Mesenchymal stem cell (in vitro differentiated cells and primary cell): Measurements from ENCODE around the gene SETX.

Source experiments
- DNase-seq: peaks from one replicate; pipeline ENCODE4 v3.0.0-alpha.2; 2013
- H2AFZ ChIP-seq: one replicate; pipeline ENCODE4 v1.6.1; 2013; ENCODE audit warnings: low read depth, mild to moderate bottlenecking, control low read depth, inconsistent platforms, low read length, moderate library complexity
- H2AK5ac ChIP-seq: 2 replicates; pipeline ENCODE4 v1.6.1; 2013; ENCODE audit warnings: low read length, moderate library complexity, mild to moderate bottlenecking, inconsistent platforms; ENCODE audit not compliant: severe bottlenecking
- H2BK120ac ChIP-seq: one replicate; pipeline ENCODE4 v1.6.1; 2013; ENCODE audit warnings: low read depth, mild to moderate bottlenecking, inconsistent platforms, low read length, moderate library complexity
- H2BK12ac ChIP-seq, 2 experiments: one replicate each; pipeline ENCODE4 v1.6.1; 2013; ENCODE audit warnings: inconsistent platforms in 2 of 2, low read length in 2 of 2, mild to moderate bottlenecking in 2 of 2, moderate library complexity in 2 of 2, control low read depth in 1 of 2
- H2BK15ac ChIP-seq: one replicate; pipeline ENCODE4 v1.6.1; 2013; ENCODE audit warnings: mild to moderate bottlenecking, low read depth, inconsistent platforms; ENCODE audit not compliant: poor library complexity, severe bottlenecking
- H2BK5ac ChIP-seq: 2 replicates; pipeline ENCODE4 v1.6.1; 2013; ENCODE audit warnings: low read depth, mild to moderate bottlenecking, low read length, control low read depth, inconsistent platforms; ENCODE audit not compliant: poor library complexity, severe bottlenecking
- H3K14ac ChIP-seq, 2 experiments: one replicate each; pipeline ENCODE4 v1.6.1; 2013; ENCODE audit warnings: inconsistent platforms in 2 of 2, low read length in 2 of 2, control low read depth in 1 of 2, mild to moderate bottlenecking in 1 of 2, moderate library complexity in 1 of 2
- H3K18ac ChIP-seq, 2 experiments: one replicate each; pipeline ENCODE4 v1.6.1; 2013; ENCODE audit warnings: inconsistent platforms in 2 of 2, low read length in 2 of 2, control low read depth in 1 of 2, low read depth in 1 of 2, mild to moderate bottlenecking in 1 of 2
- H3K23ac ChIP-seq, 2 experiments: one replicate each; pipeline ENCODE4 v1.6.1; 2013; ENCODE audit warnings: inconsistent platforms in 2 of 2, low read length in 2 of 2, mild to moderate bottlenecking in 2 of 2, moderate library complexity in 2 of 2, control low read depth in 1 of 2
- H3K27ac ChIP-seq: 2 replicates; pipeline ENCODE4 v1.5.1; 2013; ENCODE audit warnings: mild to moderate bottlenecking, moderate library complexity, low read length, control low read depth, inconsistent platforms; ENCODE audit not compliant: poor library complexity, severe bottlenecking
- H3K27me3 ChIP-seq, 2 experiments: 2 replicates each; pipeline versions ENCODE4 v1.6.1 to v1.7.0; 2013; ENCODE audit warnings: low read length in 2 of 2, mild to moderate bottlenecking in 2 of 2, moderate library complexity in 2 of 2, control low read depth in 1 of 2, inconsistent platforms in 1 of 2; ENCODE audit not compliant: control insufficient read depth in 1 of 2, insufficient read depth in 1 of 2
- H3K36me3 ChIP-seq, 2 experiments: 2 replicates each; pipeline versions ENCODE4 v1.6.1 to v1.7.0; 2013; ENCODE audit warnings: low read length in 2 of 2, control low read depth in 1 of 2, inconsistent platforms in 1 of 2, low read depth in 1 of 2, mild to moderate bottlenecking in 1 of 2; ENCODE audit not compliant: insufficient read depth in 2 of 2, control insufficient read depth in 1 of 2
- H3K4ac ChIP-seq, 2 experiments: one replicate each; pipeline ENCODE4 v1.6.1; 2013; ENCODE audit warnings: inconsistent platforms in 2 of 2, low read length in 2 of 2, mild to moderate bottlenecking in 2 of 2, moderate library complexity in 2 of 2, control low read depth in 1 of 2, low read depth in 1 of 2
- H3K4me1 ChIP-seq: 2 replicates; pipeline ENCODE4 v1.6.1; 2013; ENCODE audit warnings: low read depth, low read length, control low read depth; ENCODE audit not compliant: control insufficient read depth, insufficient read depth
- H3K4me2 ChIP-seq: 2 replicates; pipeline ENCODE4 v1.6.1; 2013; ENCODE audit warnings: low read length, mild to moderate bottlenecking, inconsistent platforms; ENCODE audit not compliant: poor library complexity, severe bottlenecking
- H3K4me3 ChIP-seq, 2 experiments: 2 replicates each; pipeline versions ENCODE4 v1.5.1 to v1.7.0; 2013; ENCODE audit warnings: low read length in 2 of 2, mild to moderate bottlenecking in 2 of 2, control low read depth in 1 of 2, low read depth in 1 of 2; ENCODE audit not compliant: insufficient read depth in 1 of 2
- H3K79me1 ChIP-seq: replicated peaks from 2 replicates; pipeline ENCODE4 v1.6.1; 2013; ENCODE audit warnings: mild to moderate bottlenecking, control low read depth, low read length, inconsistent platforms; ENCODE audit not compliant: poor library complexity, severe bottlenecking
- H3K9ac ChIP-seq: 2 replicates; pipeline ENCODE4 v1.7.0; 2013; ENCODE audit warnings: mild to moderate bottlenecking, low read length, moderate library complexity
- H3K9me3 ChIP-seq: 2 replicates; pipeline ENCODE4 v1.7.0; 2013; ENCODE audit warnings: mild to moderate bottlenecking, low read length; ENCODE audit not compliant: control insufficient read depth
- H4K8ac ChIP-seq: one replicate; pipeline ENCODE4 v1.6.1; 2013; ENCODE audit warnings: inconsistent platforms, mild to moderate bottlenecking, low read length, moderate library complexity
- H4K91ac ChIP-seq: one replicate; pipeline ENCODE4 v1.6.1; 2013; ENCODE audit warnings: mild to moderate bottlenecking, low read length, inconsistent platforms
- WGBS: methylation state at CpG from one replicate; pipeline ENCODE4 v1.1.7; 2013; ENCODE audit warnings: mixed read lengths; 5-methylcytosine and 5-hydroxymethylcytosine counted together

Gene SETX

GRCh38 chr9:132241840-132242620, 112.8 kb downstream of the SETX start:
- Histone ChIP-seq H2BK12ac (no peak overlapping the region), H2BK120ac (no peak overlapping the region), H3K27me3 (peaks cover 29 to 88% of the 10 kb centered on the region in 2 experiments), H3K9me3 (no peaks in the 10 kb centered on the region), H3K18ac (peak overlapping the region; percentile 29 to 67), H3K4me1 (peaks cover 53% of the 10 kb centered on the region), H3K79me1 (no peaks in the 10 kb centered on the region), H3K14ac (peak overlapping the region in 1 of 2 experiments; percentile 19), H3K27ac (no peak overlapping the region), H4K8ac (peak overlapping the region; percentile 42), H3K4me2 (peak overlapping the region; percentile 95), H3K4ac (peak overlapping the region in 1 of 2 experiments; percentile 64), H2AK5ac (no peak overlapping the region), H3K23ac (peak overlapping the region in 1 of 2 experiments; percentile 94), H3K4me3 (peak overlapping the region; percentile 59 to 73), H2AFZ (peak overlapping the region; percentile 94), H3K36me3 (no peaks in the 10 kb centered on the region), H2BK5ac (no peak overlapping the region), H3K9ac (peak overlapping the region; percentile 38), H2BK15ac (peak overlapping the region; percentile 12), H4K91ac (no peak overlapping the region)
- 1% methylated on average over 57 of the region's 81 CpGs for WGBS
- DNase-seq = peak; percentile 60

- H3K27ac ChIP-seq = no peak overlapping the region
- H3K9ac ChIP-seq = no peak overlapping the region
- no peak for DNase-seq
- 2% methylated on average over 21 of the region's 33 CpGs for WGBS
- no peak overlapping the region for H2BK12ac ChIP-seq
- no peak overlapping the region for H2BK15ac ChIP-seq
- H2AK5ac ChIP-seq = no peak overlapping the region
- no peaks in the 10 kb centered on the region for H3K36me3 ChIP-seq
- peak overlapping the region in 1 of 2 experiments; percentile 64 for H3K4ac ChIP-seq
- no peaks in the 10 kb centered on the region for H3K9me3 ChIP-seq
- no peak overlapping the region for H4K91ac ChIP-seq
- no peak overlapping the region for H2BK120ac ChIP-seq
- H3K4me1 ChIP-seq = peaks cover 51% of the 10 kb centered on the region
- peaks cover 34 to 89% of the 10 kb centered on the region in 2 experiments for H3K27me3 ChIP-seq
- peak overlapping the region in 1 of 2 experiments; percentile 53 for H3K14ac ChIP-seq
- peak overlapping the region; percentile 94 for H2AFZ ChIP-seq
- peak overlapping the region; percentile 59 to 65 for H3K4me3 ChIP-seq
- peak overlapping the region; percentile 29 to 71 for H3K18ac ChIP-seq
- no peaks in the 10 kb centered on the region for H3K79me1 ChIP-seq
- H2BK5ac ChIP-seq = no peak overlapping the region
- peak overlapping the region; percentile 61 for H4K8ac ChIP-seq
- peak overlapping the region in 1 of 2 experiments; percentile 46 for H3K23ac ChIP-seq
- H3K4me2 ChIP-seq = peak overlapping the region; percentile 95
These were observed 113.3 kb downstream of the SETX start for GRCh38 chr9:132241483-132241839.

- peaks cover 34 to 89% of the 10 kb centered on the region in 2 experiments for H3K27me3 ChIP-seq
- peak overlapping the region; percentile 95 for H3K4me2 ChIP-seq
- H3K14ac ChIP-seq = peak overlapping the region in 1 of 2 experiments; percentile 26
- peak overlapping the region; percentile 83 for H4K91ac ChIP-seq
- WGBS = 7% methylated on average over 60 of the region's 63 CpGs
- H3K23ac ChIP-seq = no peak overlapping the region
- H3K79me1 ChIP-seq = no peaks in the 10 kb centered on the region
- no peak overlapping the region for H2BK12ac ChIP-seq
- peaks cover 50% of the 10 kb centered on the region for H3K4me1 ChIP-seq
- H3K9me3 ChIP-seq = no peaks in the 10 kb centered on the region
- peak overlapping the region; percentile 67 for H4K8ac ChIP-seq
- H3K18ac ChIP-seq = peak overlapping the region in 1 of 2 experiments; percentile 71
- H2AK5ac ChIP-seq = no peak overlapping the region
- H3K27ac ChIP-seq = no peak overlapping the region
- H2AFZ ChIP-seq = peak overlapping the region; percentile 94
- DNase-seq = peak; percentile 94
- H3K4ac ChIP-seq = no peak overlapping the region
- no peak overlapping the region for H2BK5ac ChIP-seq
- no peak overlapping the region for H2BK120ac ChIP-seq
- H3K4me3 ChIP-seq = peak overlapping the region; percentile 59 to 65
- peak overlapping the region; percentile 17 for H2BK15ac ChIP-seq
- H3K36me3 ChIP-seq = no peaks in the 10 kb centered on the region
- no peak overlapping the region for H3K9ac ChIP-seq
These were observed 113.8 kb downstream of the SETX start for GRCh38 chr9:132240841-132241482.
